PC-9 (cell line): ENCODE data around the gene PLEKHA6.

Experiments used
- CTCF ChIP-seq: fragments of 200-600 bp; sonication (generic); conservative IDR thresholded peaks from 2 replicates; pipeline ENCODE4 v1.6.1; 2017; ENCODE audit warnings: mixed run types, antibody characterized with exemption, mild to moderate bottlenecking, moderate library complexity
- EZH2 ChIP-seq: fragments of 200-600 bp; sonication (generic); IDR thresholded peaks from 2 replicates; pipeline ENCODE4 v1.8.0; 2017; ENCODE audit warnings: antibody characterized with exemption, low read depth

GRCh38 chr1:204340081-204340889 lies 19.4 kb downstream of the PLEKHA6 start:
- TF ChIP-seq CTCF (no peak), EZH2 (no peak)
